Suprapubic skin (tissue), 4 donors: ENCODE data around the gene CYFIP1. TPM values are rescaled to one million over a fixed set of nuclear protein-coding genes. Genes with fewer than 3 reads are reported as not detected.
A peak's percentile ranks its signal among the peaks of the same experiment; 100 is the strongest.

Experiments used
- DNase-seq, 2 donors: peaks; one replicate each; pipeline ENCODE4 v3.0.0-alpha.2; 2019; ENCODE audit warnings: low spot score in 2 of 2
- H3K27ac ChIP-seq: fragments of 200-600 bp; sonication (generic); one replicate; pipeline ENCODE4 v1.5.1; 2019
- H3K27me3 ChIP-seq: fragments of 200-600 bp; sonication (generic); one replicate; pipeline ENCODE4 v1.5.1; 2019
- H3K36me3 ChIP-seq: fragments of 200-600 bp; sonication (generic); one replicate; pipeline ENCODE4 v1.5.1; 2019
- H3K4me1 ChIP-seq: fragments of 200-600 bp; sonication (generic); one replicate; pipeline ENCODE4 v1.5.1; 2019
- H3K4me3 ChIP-seq: fragments of 200-600 bp; sonication (generic); one replicate; pipeline ENCODE4 v1.5.1; 2019; ENCODE audit warnings: mild to moderate bottlenecking
- H3K9me3 ChIP-seq: fragments of 200-600 bp; sonication (generic); one replicate; pipeline ENCODE4 v1.5.1; 2019
- CTCF ChIP-seq, 2 donors: fragments of 200-600 bp in 1 of 2; fragments of 450-650 bp in 1 of 2; sonication (generic) in 1 of 2; IDR thresholded peaks; one replicate each; pipeline ENCODE4 v1.5.1; 2016 to 2019; ENCODE audit warnings: antibody characterized with exemption in 2 of 2, mild to moderate bottlenecking in 1 of 2, moderate library complexity in 1 of 2
- EP300 ChIP-seq: sonication (generic); formaldehyde crosslinking; IDR thresholded peaks from one replicate; pipeline ENCODE4 v1.6.1; 2017; ENCODE audit warnings: antibody characterized with exemption
- POLR2A ChIP-seq, 2 donors: fragments of 450-650 bp; IDR thresholded peaks; one replicate each; pipeline ENCODE4 v1.6.1; 2017; ENCODE audit warnings: antibody characterized with exemption in 2 of 2, mild to moderate bottlenecking in 2 of 2, moderate library complexity in 2 of 2
- POLR2AphosphoS5 ChIP-seq, 3 donors: sonication (generic); formaldehyde crosslinking; IDR thresholded peaks; one replicate each; pipeline ENCODE4 v1.6.1; 2017; ENCODE audit warnings: antibody characterized with exemption in 3 of 3
- WGBS: methylation state at CpG from one replicate; pipeline ENCODE4 v1.1.5; 2018; 5-methylcytosine and 5-hydroxymethylcytosine counted together
- total RNA-seq, 4 donors: library from RNA; depleted of rRNA; stranded (reverse); fragments of >200 nt; gene quantifications; one replicate each; pipeline ENCODE4 v1.1.0, GENCODE V29; 2016

CYFIP1 gene
- total RNA-seq, 4 donors from 2014 or later = 77.5 to 106 (median 99.4) TPM

- TF ChIP-seq CTCF (IDR thresholded peaks at IDR 0.05) (no peak), EP300 (no peak), POLR2AphosphoS5 (IDR thresholded peaks at IDR 0.05) (no peak), POLR2A (IDR thresholded peaks at IDR 0.05) (no peak)
- no peak overlapping the region for H3K27ac ChIP-seq
- DNase-seq = no peak
- 93% methylated on average over 17 of the region's 17 CpGs for WGBS
- no peaks in the 10 kb centered on the region for H3K9me3 ChIP-seq
- peaks cover 71% of the 10 kb centered on the region for H3K36me3 ChIP-seq
- H3K4me3 ChIP-seq = no peak overlapping the region
- H3K27me3 ChIP-seq = no peaks in the 10 kb centered on the region
- H3K4me1 ChIP-seq = no peaks in the 10 kb centered on the region
Observed at GRCh38 chr15:22893081-22893480, 87.1 kb downstream of the CYFIP1 start.

- peaks cover 71% of the 10 kb centered on the region for H3K36me3 ChIP-seq
- H3K4me3 ChIP-seq = no peak overlapping the region
- 84% methylated on average over 9 of the region's 9 CpGs for WGBS
- H3K4me1 ChIP-seq = no peaks in the 10 kb centered on the region
- no peaks in the 10 kb centered on the region for H3K27me3 ChIP-seq
- H3K27ac ChIP-seq = no peak overlapping the region
- DNase-seq = no peak
- no peaks in the 10 kb centered on the region for H3K9me3 ChIP-seq
- TF ChIP-seq POLR2AphosphoS5 (IDR thresholded peaks at IDR 0.05) (no peak), EP300 (no peak)
Observed at GRCh38 chr15:22892333-22892732, 87.8 kb downstream of the CYFIP1 start.

DNA sequence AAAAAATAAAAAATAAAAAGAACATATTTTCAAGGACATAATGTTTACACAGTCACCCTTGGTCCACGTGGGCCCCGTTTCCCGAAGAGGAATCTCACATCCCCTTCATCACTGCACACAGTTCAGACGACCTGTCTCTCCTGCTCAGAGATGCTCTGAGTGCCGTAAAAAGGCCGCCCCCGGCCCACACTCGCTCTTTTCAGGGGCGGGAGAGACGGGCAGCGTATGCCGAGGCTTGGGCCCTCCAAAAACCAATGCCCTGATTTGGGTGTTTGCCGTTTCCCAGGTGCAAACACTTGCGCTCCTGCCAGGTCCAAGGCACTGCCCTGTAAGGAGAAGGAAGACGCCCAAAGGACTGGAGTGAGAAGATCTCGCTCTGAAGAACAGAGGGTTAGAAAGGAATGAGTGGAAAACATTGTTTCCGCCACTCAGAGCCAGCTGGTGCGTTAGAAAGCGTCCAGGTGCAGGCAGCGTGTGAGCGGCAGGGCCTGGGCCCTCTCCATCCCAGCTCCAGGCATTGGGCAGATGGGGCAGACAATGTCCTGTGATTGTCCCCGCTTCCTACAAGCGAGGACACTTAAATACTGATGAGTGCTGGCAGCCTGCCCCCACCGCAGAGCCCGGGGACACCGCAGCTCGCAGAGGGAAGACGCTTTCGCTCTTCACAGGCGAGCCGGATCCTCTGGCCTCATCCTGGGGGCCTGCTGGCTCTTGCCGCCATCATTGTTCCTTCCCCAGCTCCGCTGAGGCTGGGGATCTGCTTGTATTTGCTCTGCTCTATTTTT, 88.5 kb downstream of the CYFIP1 start:
- H3K27me3 ChIP-seq = no peaks in the 10 kb centered on the region
- no peak for DNase-seq
- H3K36me3 ChIP-seq = peaks cover 71% of the 10 kb centered on the region
- no peak overlapping the region for H3K4me3 ChIP-seq
- no peaks in the 10 kb centered on the region for H3K9me3 ChIP-seq
- no peak overlapping the region for H3K27ac ChIP-seq
- H3K4me1 ChIP-seq = no peaks in the 10 kb centered on the region
- WGBS = 89% methylated on average over 33 of the region's 33 CpGs
- TF ChIP-seq CTCF (IDR thresholded peaks at IDR 0.05) = no peak
- TF ChIP-seq EP300 = no peak
- no peak for TF ChIP-seq POLR2AphosphoS5 (IDR thresholded peaks at IDR 0.05)
- TF ChIP-seq POLR2A (IDR thresholded peaks at IDR 0.05) = no peak

GRCh38 chr15:22890296-22890695, 89.9 kb downstream of the CYFIP1 start:
- no peak for DNase-seq
- H3K27me3 ChIP-seq = no peaks in the 10 kb centered on the region
- no peaks in the 10 kb centered on the region for H3K4me1 ChIP-seq
- no peak overlapping the region for H3K4me3 ChIP-seq
- TF ChIP-seq EP300 = no peak
- no peak for TF ChIP-seq POLR2A (IDR thresholded peaks at IDR 0.05)
- TF ChIP-seq CTCF (IDR thresholded peaks at IDR 0.05) = no peak
- TF ChIP-seq POLR2AphosphoS5 (IDR thresholded peaks at IDR 0.05) = no peak
- peaks cover 60% of the 10 kb centered on the region for H3K36me3 ChIP-seq
- H3K27ac ChIP-seq = no peak overlapping the region
- 95% methylated on average over 11 of the region's 11 CpGs for WGBS
- H3K9me3 ChIP-seq = no peaks in the 10 kb centered on the region

DNA sequence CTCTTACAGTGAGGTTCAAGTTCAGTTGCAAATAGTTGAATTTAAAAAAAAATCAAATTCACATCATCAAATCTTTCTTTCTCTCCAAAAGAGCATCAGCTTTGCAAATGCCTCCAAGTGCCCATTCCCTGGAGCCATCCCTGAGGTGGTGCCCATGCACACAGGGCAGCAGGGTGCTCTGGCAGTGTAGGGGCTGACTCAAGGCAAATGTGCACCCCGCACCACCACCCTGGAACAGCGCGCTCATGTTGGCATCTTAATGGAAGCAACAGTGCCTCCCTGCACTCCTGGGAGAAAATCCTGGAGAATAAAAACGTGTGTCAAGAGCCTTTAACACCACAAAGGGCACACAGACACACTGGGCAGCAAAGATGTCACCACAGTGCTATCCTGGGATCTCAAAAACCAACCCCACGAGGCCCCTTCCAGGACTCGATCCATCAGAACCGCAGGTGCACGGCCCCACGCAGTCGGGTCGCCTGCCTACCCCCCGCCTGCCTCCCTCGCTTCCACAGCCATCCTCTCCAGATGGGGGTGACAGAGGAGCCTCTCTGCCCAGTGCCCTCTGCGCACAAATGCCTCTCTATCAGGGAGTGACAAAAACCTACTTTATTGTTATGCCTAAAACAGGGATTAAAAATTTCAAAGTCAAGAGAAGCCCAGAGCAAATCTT, 90.9 kb downstream of the CYFIP1 start:
- TF ChIP-seq POLR2AphosphoS5 (IDR thresholded peaks at IDR 0.05) (no peak), POLR2A (IDR thresholded peaks at IDR 0.05) (no peak)
- no peak for DNase-seq
- no peak overlapping the region for H3K4me3 ChIP-seq
- H3K27ac ChIP-seq = no peak overlapping the region
- WGBS = 93% methylated on average over 14 of the region's 14 CpGs
- no peaks in the 10 kb centered on the region for H3K4me1 ChIP-seq
- peaks cover 60% of the 10 kb centered on the region for H3K36me3 ChIP-seq
- H3K27me3 ChIP-seq = no peaks in the 10 kb centered on the region
- no peaks in the 10 kb centered on the region for H3K9me3 ChIP-seq

- peaks cover 55% of the 10 kb centered on the region for H3K36me3 ChIP-seq
- WGBS = 85% methylated on average over 9 of the region's 9 CpGs
- H3K27ac ChIP-seq = no peak overlapping the region
- TF ChIP-seq EP300 = no peak
- TF ChIP-seq POLR2AphosphoS5 (IDR thresholded peaks at IDR 0.05) = no peak
- no peak for TF ChIP-seq CTCF (IDR thresholded peaks at IDR 0.05)
- no peak for TF ChIP-seq POLR2A (IDR thresholded peaks at IDR 0.05)
- H3K27me3 ChIP-seq = no peaks in the 10 kb centered on the region
- peak in 1 of 2 donors; percentile 53 for DNase-seq
- no peak overlapping the region for H3K4me3 ChIP-seq
- no peaks in the 10 kb centered on the region for H3K9me3 ChIP-seq
- H3K4me1 ChIP-seq = no peaks in the 10 kb centered on the region
Observed at GRCh38 chr15:22888120-22888859, 91.9 kb downstream of the CYFIP1 start.
